ENCODE results near the gene SPINK6. TPM values are rescaled to one million over a fixed set of nuclear protein-coding genes. Genes with fewer than 3 reads are reported as not detected.

The SPINK6 gene
- total RNA-seq, 2 donors from 2014 or later, result 0.45 TPM; not detected in 1

DNA sequence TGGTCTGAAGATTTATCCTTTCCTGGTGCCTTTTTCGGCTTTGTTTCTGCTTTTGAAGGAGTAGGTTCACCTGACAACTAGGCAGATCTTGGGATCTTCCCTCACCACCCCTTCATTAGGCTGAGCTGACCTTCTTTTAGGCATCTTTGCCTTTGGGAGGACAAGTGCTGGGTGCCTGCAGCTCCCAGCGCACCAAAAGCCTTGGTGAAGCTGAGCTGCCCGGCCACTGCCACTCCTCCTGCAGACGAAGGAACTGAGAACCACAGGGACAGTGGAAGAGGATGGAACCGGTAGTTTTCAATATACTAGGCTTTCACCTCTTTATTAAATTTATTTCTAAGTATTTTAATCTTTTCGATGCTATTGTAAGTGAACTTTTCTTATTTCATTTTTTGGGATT lies 18.7 kb downstream of the SPINK6 start:
- no peaks in the 10 kb centered on the region for H3K27me3 ChIP-seq
- H3K9me3 ChIP-seq, result no peaks in the 10 kb centered on the region
- TF ChIP-seq, protein P1, sequence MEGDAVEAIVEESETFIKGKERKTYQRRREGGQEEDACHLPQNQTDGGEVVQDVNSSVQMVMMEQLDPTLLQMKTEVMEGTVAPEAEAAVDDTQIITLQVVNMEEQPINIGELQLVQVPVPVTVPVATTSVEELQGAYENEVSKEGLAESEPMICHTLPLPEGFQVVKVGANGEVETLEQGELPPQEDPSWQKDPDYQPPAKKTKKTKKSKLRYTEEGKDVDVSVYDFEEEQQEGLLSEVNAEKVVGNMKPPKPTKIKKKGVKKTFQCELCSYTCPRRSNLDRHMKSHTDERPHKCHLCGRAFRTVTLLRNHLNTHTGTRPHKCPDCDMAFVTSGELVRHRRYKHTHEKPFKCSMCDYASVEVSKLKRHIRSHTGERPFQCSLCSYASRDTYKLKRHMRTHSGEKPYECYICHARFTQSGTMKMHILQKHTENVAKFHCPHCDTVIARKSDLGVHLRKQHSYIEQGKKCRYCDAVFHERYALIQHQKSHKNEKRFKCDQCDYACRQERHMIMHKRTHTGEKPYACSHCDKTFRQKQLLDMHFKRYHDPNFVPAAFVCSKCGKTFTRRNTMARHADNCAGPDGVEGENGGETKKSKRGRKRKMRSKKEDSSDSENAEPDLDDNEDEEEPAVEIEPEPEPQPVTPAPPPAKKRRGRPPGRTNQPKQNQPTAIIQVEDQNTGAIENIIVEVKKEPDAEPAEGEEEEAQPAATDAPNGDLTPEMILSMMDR (IDR thresholded peaks at IDR 0.05), result no peak
- no peaks in the 10 kb centered on the region for H3K36me3 ChIP-seq
- no peak overlapping the region for H3K9ac ChIP-seq (ENCODE audit: low read depth in 2 of 2, low read length in 2 of 2)
- H3K4me3 ChIP-seq, result no peak overlapping the region
- no peak for DNase-seq
- intact Hi-C loops (cut with DNase I), result no loop called here
- H3K4me1 ChIP-seq, result no peaks in the 10 kb centered on the region
- H3K27ac ChIP-seq, result no peak overlapping the region

DNA sequence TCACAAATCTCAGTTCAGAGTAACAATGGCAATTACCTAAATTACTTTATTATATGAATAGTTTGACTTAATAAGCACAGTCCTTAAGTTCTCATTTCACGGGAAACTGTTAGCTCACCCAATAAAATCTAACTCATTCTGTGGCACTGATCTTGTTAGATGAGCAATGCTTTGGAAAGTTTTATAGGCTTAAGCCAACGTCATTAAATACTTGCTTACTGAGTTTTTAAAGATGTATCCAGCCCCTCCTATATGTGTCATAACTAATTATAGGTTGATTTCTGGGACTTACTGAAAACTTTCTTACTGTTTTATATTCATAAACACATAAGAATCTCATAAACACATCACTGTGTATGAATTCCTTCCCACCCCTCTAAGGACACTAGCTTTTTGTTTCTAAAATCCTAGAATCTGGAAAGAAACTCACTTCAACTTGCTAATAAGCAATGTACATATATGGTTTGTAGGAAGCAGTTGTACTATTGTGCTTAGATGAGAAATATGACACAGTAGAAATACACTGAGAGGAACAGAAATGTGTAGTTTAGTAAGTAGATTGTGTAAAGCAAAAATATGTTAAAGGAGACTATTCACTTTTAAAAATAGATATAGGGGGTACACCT lies 21.4 kb downstream of the SPINK6 start:
- Histone ChIP-seq H3K36me3 (no peaks in the 10 kb centered on the region), H3K9ac (ENCODE audit: low read depth in 2 of 2, low read length in 2 of 2) (no peak overlapping the region), H3K27me3 (no peaks in the 10 kb centered on the region), H3K9me3 (no peaks in the 10 kb centered on the region), H3K4me1 (no peaks in the 10 kb centered on the region), H3K4me3 (no peak overlapping the region), H3K27ac (no peak overlapping the region)
- TF ChIP-seq, protein P1 (IDR thresholded peaks at IDR 0.05), result no peak
- intact Hi-C loops (cut with DNase I), result no loop called here
- no peak for DNase-seq

DNA sequence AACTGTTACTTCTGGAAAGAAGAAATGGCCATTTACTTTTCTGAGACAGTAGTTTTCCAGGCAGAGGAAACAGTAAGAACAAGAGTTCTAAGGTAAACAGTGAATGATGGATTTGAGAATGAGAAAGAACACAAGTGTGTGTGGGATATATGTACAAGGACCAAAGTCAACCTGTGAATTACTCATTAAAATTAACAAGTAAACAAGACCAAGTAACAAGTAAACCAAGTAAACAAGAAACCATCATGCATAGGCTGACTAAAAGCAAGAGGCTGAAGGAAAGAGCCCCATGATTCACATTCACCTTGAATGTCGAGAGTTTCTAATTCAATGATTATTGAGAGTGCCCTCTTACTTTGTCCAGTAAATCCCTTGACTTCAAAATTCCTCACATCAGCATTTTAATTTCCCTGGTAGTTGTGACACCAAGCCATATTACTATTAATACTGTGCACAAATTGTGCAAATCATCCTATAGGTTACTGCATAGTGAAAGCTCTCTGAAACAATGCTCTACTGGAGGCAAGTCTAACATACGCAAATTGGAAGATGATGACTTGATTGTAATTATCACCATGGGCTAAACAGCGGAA lies 25.6 kb downstream of the SPINK6 start:
- no peak overlapping the region for H3K27ac ChIP-seq
- TF ChIP-seq, protein P1 (IDR thresholded peaks at IDR 0.05), result no peak
- no peaks in the 10 kb centered on the region for H3K9me3 ChIP-seq
- DNase-seq, result no peak
- H3K36me3 ChIP-seq, result no peaks in the 10 kb centered on the region
- no peaks in the 10 kb centered on the region for H3K27me3 ChIP-seq
- H3K4me1 ChIP-seq, result no peaks in the 10 kb centered on the region
- intact Hi-C loops (cut with DNase I), result no loop called here
- H3K4me3 ChIP-seq, result no peak overlapping the region
- no peak overlapping the region for H3K9ac ChIP-seq (ENCODE audit: low read depth in 2 of 2, low read length in 2 of 2)

DNA sequence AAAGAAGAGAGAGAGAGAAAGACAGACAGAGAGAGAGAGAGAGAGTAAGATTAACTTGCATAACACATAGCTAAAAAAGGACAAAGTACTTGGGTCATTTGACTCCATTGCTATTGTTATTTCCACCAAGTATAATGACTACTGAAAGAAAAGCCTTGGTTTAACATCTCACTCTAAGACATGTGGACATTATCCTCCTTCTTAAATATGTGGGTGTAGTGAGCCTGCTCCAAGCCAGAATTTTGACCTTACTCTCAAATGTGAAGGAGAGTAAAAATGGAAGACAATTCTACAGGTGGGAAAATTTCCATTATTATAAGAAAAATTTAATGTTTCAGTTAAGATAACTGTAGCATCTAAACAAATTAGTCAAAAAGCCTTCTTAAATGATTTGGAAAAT lies 27.0 kb downstream of the SPINK6 start:
- Histone ChIP-seq H3K36me3 (no peaks in the 10 kb centered on the region), H3K4me3 (no peak overlapping the region), H3K9me3 (no peaks in the 10 kb centered on the region), H3K4me1 (no peaks in the 10 kb centered on the region), H3K27ac (no peak overlapping the region), H3K9ac (ENCODE audit: low read depth in 2 of 2, low read length in 2 of 2) (no peak overlapping the region), H3K27me3 (no peaks in the 10 kb centered on the region)
- intact Hi-C loops (cut with DNase I), result no loop called here
- TF ChIP-seq, protein P1 (IDR thresholded peaks at IDR 0.05), result no peak
- DNase-seq, result no peak

DNA sequence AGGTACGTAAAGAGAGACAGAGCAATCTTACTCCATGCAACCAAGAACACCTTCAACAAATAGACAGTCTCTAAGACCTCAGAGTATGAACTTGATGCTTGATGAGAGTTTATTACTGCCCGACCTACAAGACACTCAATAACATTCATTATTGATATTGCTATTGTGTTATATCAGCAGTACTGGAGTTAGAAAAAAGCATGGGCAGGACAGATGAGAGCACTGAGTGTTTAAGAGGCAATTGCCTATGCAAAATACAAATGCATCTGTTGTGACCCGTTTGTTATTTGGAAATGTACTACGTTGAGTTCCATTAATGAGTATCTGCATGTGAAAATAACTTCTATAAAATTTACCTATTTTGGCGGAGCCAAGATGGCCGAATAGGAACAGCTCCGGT lies 27.4 kb downstream of the SPINK6 start:
- Histone ChIP-seq H3K4me1 (no peaks in the 10 kb centered on the region), H3K9me3 (no peaks in the 10 kb centered on the region), H3K27me3 (no peaks in the 10 kb centered on the region), H3K9ac (ENCODE audit: low read depth in 2 of 2, low read length in 2 of 2) (no peak overlapping the region), H3K27ac (no peak overlapping the region), H3K36me3 (no peaks in the 10 kb centered on the region), H3K4me3 (no peak overlapping the region)
- intact Hi-C loops (cut with DNase I), result no loop called here
- DNase-seq, result no peak
- TF ChIP-seq, protein P1 (IDR thresholded peaks at IDR 0.05), result no peak
